ENCODE results near the gene MMD. TPM values are rescaled to one million over a fixed set of nuclear protein-coding genes. Genes with fewer than 3 reads are reported as not detected.
"Not testable (repeated sequence)": the region's sequence is repeated elsewhere in the genome, so short reads cannot be mapped to it uniquely, and the experiment has no call there.

Gene MMD
- total RNA-seq, 1 experiment from 2014 or later, result 40.8 TPM

DNA sequence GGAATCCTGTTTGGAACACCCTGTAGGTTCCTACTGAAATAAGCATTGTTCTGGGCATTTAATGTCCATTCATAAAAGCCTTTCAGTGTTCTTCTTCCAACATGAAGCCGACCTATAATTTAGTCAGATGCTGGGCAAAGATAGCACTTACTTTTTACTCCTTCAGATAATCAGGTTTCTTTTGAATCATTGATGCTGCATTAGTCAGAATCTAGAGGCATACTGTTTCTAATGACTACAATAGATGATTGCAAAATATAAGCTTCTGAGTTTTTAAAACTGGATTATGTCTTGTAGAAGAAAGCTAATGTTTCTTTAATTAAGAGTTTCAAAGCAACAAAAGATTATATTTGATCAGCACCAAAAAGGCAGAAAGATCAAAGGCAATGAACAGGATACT, 16.0 kb downstream of the MMD start:
- DNase-seq (ENCODE audit: low spot score) (no peak), ATAC-seq (no peak)
- Mint-ChIP-seq H3K27me3 (ENCODE audit: low read depth) (no peaks in the 10 kb centered on the region), H3K4me1 (no peaks in the 10 kb centered on the region), H3K4me3 (no peak overlapping the region), H3K27ac (no peak overlapping the region), H3K36me3 (peaks cover 57% of the 10 kb centered on the region), H3K9me3 (no peaks in the 10 kb centered on the region)
- no peak for TF ChIP-seq NFYB (CRISPR knock-in tag; conservative IDR thresholded peaks at IDR 0.05; ENCODE audit: low read depth)
- TF ChIP-seq, protein P1, sequence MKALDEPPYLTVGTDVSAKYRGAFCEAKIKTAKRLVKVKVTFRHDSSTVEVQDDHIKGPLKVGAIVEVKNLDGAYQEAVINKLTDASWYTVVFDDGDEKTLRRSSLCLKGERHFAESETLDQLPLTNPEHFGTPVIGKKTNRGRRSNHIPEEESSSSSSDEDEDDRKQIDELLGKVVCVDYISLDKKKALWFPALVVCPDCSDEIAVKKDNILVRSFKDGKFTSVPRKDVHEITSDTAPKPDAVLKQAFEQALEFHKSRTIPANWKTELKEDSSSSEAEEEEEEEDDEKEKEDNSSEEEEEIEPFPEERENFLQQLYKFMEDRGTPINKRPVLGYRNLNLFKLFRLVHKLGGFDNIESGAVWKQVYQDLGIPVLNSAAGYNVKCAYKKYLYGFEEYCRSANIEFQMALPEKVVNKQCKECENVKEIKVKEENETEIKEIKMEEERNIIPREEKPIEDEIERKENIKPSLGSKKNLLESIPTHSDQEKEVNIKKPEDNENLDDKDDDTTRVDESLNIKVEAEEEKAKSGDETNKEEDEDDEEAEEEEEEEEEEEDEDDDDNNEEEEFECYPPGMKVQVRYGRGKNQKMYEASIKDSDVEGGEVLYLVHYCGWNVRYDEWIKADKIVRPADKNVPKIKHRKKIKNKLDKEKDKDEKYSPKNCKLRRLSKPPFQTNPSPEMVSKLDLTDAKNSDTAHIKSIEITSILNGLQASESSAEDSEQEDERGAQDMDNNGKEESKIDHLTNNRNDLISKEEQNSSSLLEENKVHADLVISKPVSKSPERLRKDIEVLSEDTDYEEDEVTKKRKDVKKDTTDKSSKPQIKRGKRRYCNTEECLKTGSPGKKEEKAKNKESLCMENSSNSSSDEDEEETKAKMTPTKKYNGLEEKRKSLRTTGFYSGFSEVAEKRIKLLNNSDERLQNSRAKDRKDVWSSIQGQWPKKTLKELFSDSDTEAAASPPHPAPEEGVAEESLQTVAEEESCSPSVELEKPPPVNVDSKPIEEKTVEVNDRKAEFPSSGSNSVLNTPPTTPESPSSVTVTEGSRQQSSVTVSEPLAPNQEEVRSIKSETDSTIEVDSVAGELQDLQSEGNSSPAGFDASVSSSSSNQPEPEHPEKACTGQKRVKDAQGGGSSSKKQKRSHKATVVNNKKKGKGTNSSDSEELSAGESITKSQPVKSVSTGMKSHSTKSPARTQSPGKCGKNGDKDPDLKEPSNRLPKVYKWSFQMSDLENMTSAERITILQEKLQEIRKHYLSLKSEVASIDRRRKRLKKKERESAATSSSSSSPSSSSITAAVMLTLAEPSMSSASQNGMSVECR (CRISPR knock-in tag; IDR thresholded peaks at IDR 0.05; ENCODE audit: borderline replicate concordance), result no peak
- TF ChIP-seq ATF1 (CRISPR knock-in tag; IDR thresholded peaks at IDR 0.05), result no peak
- no peak for TF ChIP-seq ZNF219 (CRISPR knock-in tag; IDR thresholded peaks at IDR 0.05; ENCODE audit: borderline replicate concordance)
- TF ChIP-seq, protein P2, sequence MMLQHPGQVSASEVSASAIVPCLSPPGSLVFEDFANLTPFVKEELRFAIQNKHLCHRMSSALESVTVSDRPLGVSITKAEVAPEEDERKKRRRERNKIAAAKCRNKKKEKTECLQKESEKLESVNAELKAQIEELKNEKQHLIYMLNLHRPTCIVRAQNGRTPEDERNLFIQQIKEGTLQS (CRISPR knock-in tag; conservative IDR thresholded peaks at IDR 0.05), result no peak
- TF ChIP-seq, protein P3, sequence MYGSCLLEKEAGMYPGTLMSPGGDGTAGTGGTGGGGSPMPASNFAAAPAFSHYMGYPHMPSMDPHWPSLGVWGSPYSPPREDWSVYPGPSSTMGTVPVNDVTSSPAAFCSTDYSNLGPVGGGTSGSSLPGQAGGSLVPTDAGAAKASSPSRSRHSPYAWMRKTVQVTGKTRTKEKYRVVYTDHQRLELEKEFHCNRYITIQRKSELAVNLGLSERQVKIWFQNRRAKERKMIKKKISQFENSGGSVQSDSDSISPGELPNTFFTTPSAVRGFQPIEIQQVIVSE (CRISPR knock-in tag; IDR thresholded peaks at IDR 0.05; ENCODE audit: borderline replicate concordance), result no peak
- no peak for TF ChIP-seq E2F4 (CRISPR knock-in tag; IDR thresholded peaks at IDR 0.05; ENCODE audit: borderline replicate concordance, low read depth)
- TF ChIP-seq TEAD4 (CRISPR knock-in tag; IDR thresholded peaks at IDR 0.05), result no peak
- no peak for TF ChIP-seq NR2C2 (CRISPR knock-in tag; IDR thresholded peaks at IDR 0.05)
- TF ChIP-seq, protein P4, sequence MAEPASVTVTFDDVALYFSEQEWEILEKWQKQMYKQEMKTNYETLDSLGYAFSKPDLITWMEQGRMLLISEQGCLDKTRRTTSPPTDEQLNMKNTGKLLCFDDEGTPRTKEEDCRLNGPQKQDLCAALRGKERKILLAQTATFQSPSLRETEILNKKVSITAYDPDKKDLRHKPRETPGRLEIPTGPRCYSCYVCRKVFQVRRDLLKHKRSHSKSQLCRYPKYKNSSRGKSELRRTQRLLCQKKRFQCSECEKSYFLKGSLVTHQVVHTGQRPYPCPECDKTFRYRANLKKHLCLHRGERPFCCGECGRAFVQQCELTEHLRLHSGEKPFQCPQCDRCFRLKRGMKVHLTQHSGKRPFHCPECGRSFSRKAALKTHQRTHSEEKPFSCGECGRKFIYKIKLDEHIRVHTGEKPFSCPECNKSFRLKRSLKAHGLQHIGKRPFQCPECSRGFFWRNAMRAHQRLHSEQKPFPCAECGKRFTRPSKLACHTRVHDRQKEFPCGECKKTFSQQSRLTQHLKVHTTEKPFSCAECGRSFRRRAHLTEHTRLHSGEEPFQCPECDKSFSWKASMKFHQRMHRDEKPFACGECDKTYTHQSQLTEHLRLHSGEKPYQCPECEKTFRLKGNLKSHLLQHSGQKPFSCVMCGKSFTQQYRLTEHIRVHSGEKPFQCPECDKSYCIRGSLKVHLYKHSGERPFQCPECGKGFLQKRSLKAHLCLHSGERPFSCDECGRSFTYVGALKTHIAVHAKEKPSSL (CRISPR knock-in tag; conservative IDR thresholded peaks at IDR 0.05), result no peak
- TF ChIP-seq ELF4 (CRISPR knock-in tag; IDR thresholded peaks at IDR 0.05; ENCODE audit: low read depth), result no peak
- TF ChIP-seq, protein P5, sequence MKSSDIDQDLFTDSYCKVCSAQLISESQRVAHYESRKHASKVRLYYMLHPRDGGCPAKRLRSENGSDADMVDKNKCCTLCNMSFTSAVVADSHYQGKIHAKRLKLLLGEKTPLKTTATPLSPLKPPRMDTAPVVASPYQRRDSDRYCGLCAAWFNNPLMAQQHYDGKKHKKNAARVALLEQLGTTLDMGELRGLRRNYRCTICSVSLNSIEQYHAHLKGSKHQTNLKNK (CRISPR knock-in tag; IDR thresholded peaks at IDR 0.05), result no peak
- no peak for TF ChIP-seq IRF2 (CRISPR knock-in tag; IDR thresholded peaks at IDR 0.05; ENCODE audit: borderline replicate concordance, low read depth)
- TF ChIP-seq TEAD1 (CRISPR knock-in tag; IDR thresholded peaks at IDR 0.05), result no peak
- no peak for TF ChIP-seq PRDM15 (CRISPR knock-in tag; IDR thresholded peaks at IDR 0.05)
- ChIA-PET POLR2A (no interaction called here), CTCF (interaction anchor here (0.7 to 1.7 kb wide), 2 partner anchors 109 to 737 kb away, joined by 3 to 5 read pairs; no protein-coding TSS in a partner anchor)

DNA sequence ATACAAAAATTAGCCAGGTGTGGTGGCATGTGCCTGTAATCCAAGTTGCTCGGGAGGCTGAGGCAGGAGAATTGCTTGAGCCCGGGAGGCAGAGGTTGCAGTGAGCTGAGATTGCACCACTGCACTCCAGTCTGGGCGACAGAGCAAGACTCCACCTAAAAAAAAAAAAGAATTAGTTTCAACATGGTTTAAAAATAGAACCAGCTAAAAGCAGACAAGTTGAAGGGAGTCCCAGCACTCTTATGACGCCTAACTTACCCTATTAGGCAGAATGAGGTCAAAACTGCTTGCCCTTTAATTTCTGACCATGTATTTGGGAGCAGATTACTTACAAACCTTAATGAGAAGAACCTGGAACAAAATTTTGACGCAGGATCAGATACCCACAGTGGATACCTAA, 17.4 kb downstream of the MMD start:
- ATAC-seq; DNase-seq (ENCODE audit: low spot score); H3K27ac Mint-ChIP-seq; H3K4me3 Mint-ChIP-seq; CTCF ChIA-PET; H3K4me1 Mint-ChIP-seq; H3K9me3 Mint-ChIP-seq; H3K27me3 Mint-ChIP-seq (ENCODE audit: low read depth); POLR2A ChIA-PET: not testable (repeated sequence)
- H3K36me3 Mint-ChIP-seq, result peaks cover 51% of the 10 kb centered on the region
